Motor neuron (in vitro differentiated cells): Measurements from ENCODE around the gene ZNF382. TPM values are rescaled to one million over a fixed set of nuclear protein-coding genes. Genes with fewer than 3 reads are reported as not detected.
"Not testable (repeated sequence)": the region's sequence is repeated elsewhere in the genome, so short reads cannot be mapped to it uniquely, and the experiment has no call there.

Experiments
- ATAC-seq, 8 experiments: fragments of 200-7000 bp; cut with Tn5 transposase; replicated peaks in 6 of 8; 2 replicates each; pipeline ENCODE4 v1.8.0; 2021; ENCODE audit warnings: mild to moderate bottlenecking in 8 of 8, moderate library complexity in 8 of 8
- H3K27ac ChIP-seq, 2 donors: fragments of 250-450 bp; sonication (Bioruptor Pico); 2 replicates each; pipeline ENCODE4 v1.9.0; 2021; ENCODE audit warnings: antibody characterized with exemption in 2 of 2, mild to moderate bottlenecking in 2 of 2, moderate library complexity in 1 of 2
- H3K4me1 ChIP-seq, 2 donors: fragments of 250-450 bp; sonication (Bioruptor Pico); replicated peaks in 1 of 2; 2 replicates each; pipeline ENCODE4 v1.6.1; 2021; ENCODE audit warnings: antibody characterized with exemption in 2 of 2, mild to moderate bottlenecking in 2 of 2, moderate library complexity in 1 of 2
- H3K4me3 ChIP-seq, 5 donors: fragments of 250-450 bp; sonication (Bioruptor Pico); 2 replicates each; pipeline ENCODE4 v1.9.0; 2021; ENCODE audit warnings: antibody characterized with exemption in 5 of 5, mild to moderate bottlenecking in 5 of 5, moderate library complexity in 4 of 5
- WGBS, 10 experiments: fragments of 450-650 bp; shearing (Covaris generic); methylation state at CpG; one replicate each; pipeline ENCODE4 v1.0.0; 2022; 5-methylcytosine and 5-hydroxymethylcytosine counted together
- in situ Hi-C, 9 experiments: fragments of 400-800 bp; cut with MboI; loops; one replicate each; pipeline ENCODE4 v1.15.0; 2021; ENCODE audit warnings: low sequenced_read_pairs in 9 of 9, low pct_unique_long_range_greater_than_20kb in 2 of 9; ENCODE audit not compliant: unreplicated experiment in 9 of 9
- total RNA-seq, 8 experiments: library from RNA; unstranded; fragments of 300-600 nt; gene quantifications; 2 replicates each; pipeline versions ENCODE4 v1.2.3 to v1.2.4, GENCODE V29; 2022

The ZNF382 gene
- 10 to 100 TPM in 5 of 8 experiments, 1 to 10 TPM in 2, under 1 TPM in 1; 0.45 to 40.1 (median 19.7) TPM for total RNA-seq

GRCh38 chr19:36605101-36605876, at the start of gene ZNF382:
ZNF382 (plus strand) TSS chr19:36605313; CDS start chr19:36609915, 4,602 bp downstream.
- 2 to 20% (median 5%) methylated on average over 1 to 14 of the region's 73 CpGs; no CpG with 5 or more reads in 4 of the 10 experiments for WGBS, 10 experiments
- peak within 1 kb of the TSS; percentile 64 to 92 (median 84) for H3K4me3 ChIP-seq
- peak within 1 kb of the TSS; percentile 87 to 88 for H3K27ac ChIP-seq
- peak; percentile 76 to 95 (median 90) for ATAC-seq
- H3K4me1 ChIP-seq, result peaks cover 7 to 10% of the 10 kb centered on the region in 2 donors
- in situ Hi-C loops, result no loop called here

- in situ Hi-C loops, result no loop called here
- Histone ChIP-seq H3K4me1 (no peaks in the 10 kb centered on the region), H3K4me3 (no peak overlapping the region), H3K27ac (no peak overlapping the region)
- ATAC-seq, result no peak
- WGBS, 10 experiments, result 60 to 100% (median 67%) methylated on average over 1 of the region's 1 CpG; no CpG with 5 or more reads in 3 of the 10 experiments
Measured at GRCh38 chr19:36564391-36564790, 40.7 kb upstream of the ZNF382 start.

GRCh38 chr19:36572593-36573019, 32.5 kb upstream of the ZNF382 start:
- no peak for ATAC-seq
- Histone ChIP-seq H3K27ac (peak overlapping the region; percentile 86 to 90), H3K4me3 (peak overlapping the region; percentile 55 to 80 (median 64)), H3K4me1 (peaks cover 7 to 11% of the 10 kb centered on the region in 2 donors)
- in situ Hi-C loops, result no loop called here
- 0 to 4% (median 1%) methylated on average over 2 to 11 of the region's 11 CpGs; no CpG with 5 or more reads in 3 of the 10 experiments for WGBS, 10 experiments

- in situ Hi-C loops, result no loop called here
- Histone ChIP-seq H3K4me1 (peaks cover 7 to 11% of the 10 kb centered on the region in 2 donors), H3K27ac (peak within 1 kb of the TSS; percentile 86 to 90), H3K4me3 (peak within 1 kb of the TSS; percentile 55 to 80 (median 64))
- WGBS, 10 experiments, result 0 to 10% (median 0%) methylated on average over 1 to 7 of the region's 66 CpGs; no CpG with 5 or more reads in 4 of the 10 experiments
- ATAC-seq, result peak; percentile 91 to 98 (median 94)
Measured at GRCh38 chr19:36573020-36573894, 31.9 kb upstream of the ZNF382 start, which contains the start of gene ZNF529. ZNF529 (minus strand) TSS chr19:36573292; CDS start chr19:36572346, 946 bp downstream.

- Histone ChIP-seq H3K4me1 (peaks cover 7 to 11% of the 10 kb centered on the region in 2 donors), H3K27ac (peak overlapping the region; percentile 86 to 90), H3K4me3 (peak overlapping the region; percentile 55 to 80 (median 64))
- in situ Hi-C loops, result no loop called here
- ATAC-seq, result peak in 3 of 8 experiments; percentile 1 to 11 (median 9)
- WGBS, 10 experiments, result 35 to 100% (median 58%) methylated on average over 1 to 13 of the region's 18 CpGs
Measured at GRCh38 chr19:36573895-36574720, 31.0 kb upstream of the ZNF382 start.

GRCh38 chr19:36574741-36575140, 30.4 kb upstream of the ZNF382 start:
- WGBS, 10 experiments, result 66 to 100% (median 88%) methylated on average over 1 to 2 of the region's 2 CpGs; no CpG with 5 or more reads in 3 of the 10 experiments
- Histone ChIP-seq H3K27ac (no peak overlapping the region), H3K4me1 (peaks cover 7 to 11% of the 10 kb centered on the region in 2 donors), H3K4me3 (peak overlapping the region in 3 of 5 donors; percentile 56 to 80 (median 64))
- no peak for ATAC-seq
- in situ Hi-C loops, result no loop called here

GRCh38 chr19:36577271-36577996, 27.7 kb upstream of the ZNF382 start:
- Histone ChIP-seq H3K27ac (no peak overlapping the region), H3K4me3 (no peak overlapping the region), H3K4me1 (peaks cover 6 to 7% of the 10 kb centered on the region in 2 donors)
- no peak for ATAC-seq
- in situ Hi-C loops, result no loop called here
- 86 to 100% (median 100%) methylated on average over 1 to 3 of the region's 3 CpGs; no CpG with 5 or more reads in 2 of the 10 experiments for WGBS, 10 experiments

- Histone ChIP-seq H3K27ac (no peak overlapping the region), H3K4me1 (peaks cover 6% of the 10 kb centered on the region in 2 donors), H3K4me3 (no peak overlapping the region)
- ATAC-seq, result peak in 1 of 8 experiments; percentile 9
- in situ Hi-C loops, result no loop called here
Measured at GRCh38 chr19:36579255-36579654, 25.9 kb upstream of the ZNF382 start.

GRCh38 chr19:36602681-36603080, 2.4 kb upstream of the ZNF382 start:
- H3K4me1 ChIP-seq, ATAC-seq, H3K4me3 ChIP-seq, in situ Hi-C loops, H3K27ac ChIP-seq: not testable (repeated sequence)
- 57 to 100% (median 95%) methylated on average over 1 to 5 of the region's 10 CpGs; no CpG with 5 or more reads in 3 of the 10 experiments for WGBS, 10 experiments

GRCh38 chr19:36604656-36605100, 435 bp upstream of the ZNF382 start:
- Histone ChIP-seq H3K4me1 (peaks cover 7 to 10% of the 10 kb centered on the region in 2 donors), H3K4me3 (peak overlapping the region; percentile 64 to 92 (median 84)), H3K27ac (peak overlapping the region; percentile 87 to 88)
- in situ Hi-C loops, result no loop called here
- peak; percentile 69 to 93 (median 90) for ATAC-seq
- 0% methylated on average over 1 to 4 of the region's 21 CpGs; no CpG with 5 or more reads in 7 of the 10 experiments for WGBS, 10 experiments

- H3K4me1 ChIP-seq, result peaks cover 7 to 10% of the 10 kb centered on the region in 2 donors
- WGBS, 10 experiments, result 0 to 20% (median 0%) methylated on average over 1 of the region's 1 CpG; no CpG with 5 or more reads in 4 of the 10 experiments
- in situ Hi-C loops, result no loop called here
- peak overlapping the region; percentile 87 to 88 for H3K27ac ChIP-seq
- ATAC-seq, result no peak
- H3K4me3 ChIP-seq, result peak overlapping the region; percentile 64 to 92 (median 84)
Measured at GRCh38 chr19:36605877-36606478, 865 bp downstream of the ZNF382 start.
